ENCODE measurements around the gene NIPAL3.

Gene NIPAL3

DNA sequence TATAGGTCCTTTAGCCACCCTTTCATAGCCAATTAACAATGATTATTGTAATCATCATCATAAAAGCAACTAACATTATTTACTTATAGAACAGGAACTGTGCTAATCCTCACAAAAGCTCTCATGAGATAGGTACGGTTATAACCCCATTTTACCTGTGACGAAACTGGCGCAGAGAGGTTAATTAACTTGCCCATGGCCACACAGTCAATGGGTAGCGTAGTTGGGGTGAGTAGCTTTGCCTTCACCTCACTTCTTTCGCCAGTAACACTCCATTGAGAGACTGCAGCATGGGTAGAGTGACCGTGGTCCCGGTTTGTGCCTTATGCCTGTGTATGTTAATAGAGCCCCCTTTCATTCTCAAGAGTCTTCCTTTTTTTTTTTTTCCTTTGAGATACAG lies 10.3 kb downstream of the NIPAL3 start:
- TF ChIP-seq, protein P1, sequence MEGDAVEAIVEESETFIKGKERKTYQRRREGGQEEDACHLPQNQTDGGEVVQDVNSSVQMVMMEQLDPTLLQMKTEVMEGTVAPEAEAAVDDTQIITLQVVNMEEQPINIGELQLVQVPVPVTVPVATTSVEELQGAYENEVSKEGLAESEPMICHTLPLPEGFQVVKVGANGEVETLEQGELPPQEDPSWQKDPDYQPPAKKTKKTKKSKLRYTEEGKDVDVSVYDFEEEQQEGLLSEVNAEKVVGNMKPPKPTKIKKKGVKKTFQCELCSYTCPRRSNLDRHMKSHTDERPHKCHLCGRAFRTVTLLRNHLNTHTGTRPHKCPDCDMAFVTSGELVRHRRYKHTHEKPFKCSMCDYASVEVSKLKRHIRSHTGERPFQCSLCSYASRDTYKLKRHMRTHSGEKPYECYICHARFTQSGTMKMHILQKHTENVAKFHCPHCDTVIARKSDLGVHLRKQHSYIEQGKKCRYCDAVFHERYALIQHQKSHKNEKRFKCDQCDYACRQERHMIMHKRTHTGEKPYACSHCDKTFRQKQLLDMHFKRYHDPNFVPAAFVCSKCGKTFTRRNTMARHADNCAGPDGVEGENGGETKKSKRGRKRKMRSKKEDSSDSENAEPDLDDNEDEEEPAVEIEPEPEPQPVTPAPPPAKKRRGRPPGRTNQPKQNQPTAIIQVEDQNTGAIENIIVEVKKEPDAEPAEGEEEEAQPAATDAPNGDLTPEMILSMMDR (IDR thresholded peaks at IDR 0.05; ENCODE audit: control insufficient read depth, insufficient read depth, low read depth, low read length, missing control alignments) = no peak

DNA sequence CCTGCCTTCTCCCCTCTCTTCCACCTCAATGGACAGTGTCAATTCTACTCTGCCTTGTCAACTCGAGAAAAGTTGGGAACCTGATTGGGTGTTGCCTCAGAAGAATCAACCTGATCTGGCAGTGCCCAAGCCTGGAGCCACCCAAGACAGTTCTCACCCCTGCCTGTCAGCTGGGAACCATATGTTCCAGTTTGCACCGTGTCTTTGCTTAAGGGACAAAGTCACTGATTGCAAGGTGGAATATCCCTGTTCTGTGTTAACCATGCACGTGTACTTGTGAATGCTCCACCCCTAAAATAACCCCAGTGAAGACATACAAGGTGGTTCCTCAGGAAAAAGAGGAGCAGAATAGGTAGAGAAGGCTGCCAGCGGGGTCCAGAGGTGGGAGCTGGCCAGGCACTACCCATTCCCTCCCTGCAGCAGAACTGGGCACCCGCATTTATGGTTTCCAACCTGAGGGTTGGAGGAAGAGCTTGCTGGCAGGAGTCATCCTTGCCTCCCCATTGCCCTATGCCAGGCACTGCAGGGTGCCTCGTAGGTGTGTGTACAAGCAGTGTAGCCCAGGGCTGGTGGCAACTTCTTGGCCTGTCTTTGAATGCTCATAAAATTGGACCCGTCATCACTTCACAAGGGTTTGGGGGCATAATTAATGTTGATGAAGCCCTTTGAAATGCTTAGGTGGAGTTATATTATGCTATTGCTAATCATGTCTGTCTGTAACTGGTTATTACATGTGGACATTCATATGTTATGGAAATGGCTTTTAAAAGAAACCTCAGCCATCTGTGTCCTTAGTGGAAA lies 11.3 kb downstream of the NIPAL3 start:
- no peak for DNase-seq (ENCODE audit: low read depth)

More for the DNA sequence above, 10.3 kb downstream of the NIPAL3 start:
- no peak for DNase-seq (ENCODE audit: low read depth)
- H3K4me3 ChIP-seq (ENCODE audit: control insufficient read depth, low read depth, low read length) = no peak overlapping the region

DNA sequence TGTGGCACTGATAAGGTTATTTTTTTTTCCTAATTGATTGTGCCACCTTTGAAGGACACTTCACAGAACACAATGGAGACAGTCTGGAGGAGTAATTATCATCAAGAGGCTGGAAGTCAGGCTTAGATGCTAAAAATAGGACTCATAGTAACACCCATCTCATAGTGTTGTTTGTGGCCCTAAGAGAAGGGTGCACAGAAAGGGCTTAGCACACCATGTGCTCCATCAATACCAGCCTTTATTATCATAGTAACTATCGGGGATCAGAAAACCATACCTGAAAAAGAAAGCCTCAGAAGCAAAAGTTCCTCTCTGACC lies 11.9 kb downstream of the NIPAL3 start:
- no peak for DNase-seq (ENCODE audit: low read depth)
- TF ChIP-seq, protein P1 (IDR thresholded peaks at IDR 0.05; ENCODE audit: control insufficient read depth, insufficient read depth, low read depth, low read length, missing control alignments) = no peak
- H3K4me3 ChIP-seq (ENCODE audit: control insufficient read depth, low read depth, low read length) = no peak overlapping the region

More for the DNA sequence above, 11.3 kb downstream of the NIPAL3 start:
- no peak overlapping the region for H3K4me3 ChIP-seq (ENCODE audit: control insufficient read depth, low read depth, low read length)
- TF ChIP-seq, protein P1 (IDR thresholded peaks at IDR 0.05; ENCODE audit: control insufficient read depth, insufficient read depth, low read depth, low read length, missing control alignments) = no peak

- TF ChIP-seq, protein P1 (IDR thresholded peaks at IDR 0.05; ENCODE audit: control insufficient read depth, insufficient read depth, low read depth, low read length, missing control alignments) = no peak
- H3K4me3 ChIP-seq (ENCODE audit: control insufficient read depth, low read depth, low read length) = no peak overlapping the region
- no peak for DNase-seq (ENCODE audit: low read depth)
These were observed 20.3 kb downstream of the NIPAL3 start for GRCh38 chr1:24435782-24436365.

GRCh38 chr1:24437631-24438396 lies 22.2 kb downstream of the NIPAL3 start:
- DNase-seq (ENCODE audit: low read depth) = no peak
- no peak overlapping the region for H3K4me3 ChIP-seq (ENCODE audit: control insufficient read depth, low read depth, low read length)
- TF ChIP-seq, protein P1 (IDR thresholded peaks at IDR 0.05; ENCODE audit: control insufficient read depth, insufficient read depth, low read depth, low read length, missing control alignments) = no peak

- no peak for DNase-seq (ENCODE audit: low read depth)
- TF ChIP-seq, protein P1 (IDR thresholded peaks at IDR 0.05; ENCODE audit: control insufficient read depth, insufficient read depth, low read depth, low read length, missing control alignments) = no peak
- no peak overlapping the region for H3K4me3 ChIP-seq (ENCODE audit: control insufficient read depth, low read depth, low read length)
These were observed 22.9 kb downstream of the NIPAL3 start for GRCh38 chr1:24438423-24438901.

Measured in AG09309 (cell line).